ENCODE results near the gene ST3GAL2.

DNA sequence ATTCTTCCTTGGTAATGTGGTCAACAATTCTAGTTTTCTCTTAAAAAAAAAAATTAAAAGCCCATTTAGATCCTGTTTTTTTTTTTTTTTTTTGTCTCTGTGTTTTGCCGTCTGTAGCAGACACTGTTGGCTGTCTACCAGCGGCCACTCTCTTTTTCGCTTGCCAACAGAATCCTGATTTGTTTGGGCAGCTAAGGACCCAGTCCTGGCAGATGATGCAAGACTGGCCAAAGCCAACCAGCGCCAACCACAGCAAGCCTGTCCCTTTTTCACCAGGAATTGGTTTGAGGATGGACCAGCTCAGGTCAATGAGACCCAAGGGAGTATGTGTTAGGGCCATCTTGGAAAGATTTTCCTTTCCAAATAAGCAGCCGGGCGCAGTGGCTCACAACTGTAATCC is 28.2 kb downstream of the ST3GAL2 start:
- TF ChIP-seq EZH2 (IDR thresholded peaks at IDR 0.05) (no peak), POLR2AphosphoS5 (IDR thresholded peaks at IDR 0.05; ENCODE audit: borderline replicate concordance, low read depth, low read length) (no peak), FOXP2 (optimal IDR thresholded peaks at IDR 0.05; ENCODE audit: control extremely low read depth, extremely low read length, insufficient read depth) (no peak)

Data from SK-N-MC (cell line).